GM18517 (cell line): ENCODE data around the gene MYLK.
A peak's percentile ranks its signal among the peaks of the same experiment; 100 is the strongest.

Experiments used
- ATAC-seq: cut with Tn5 transposase; IDR thresholded peaks from one replicate; pipeline ENCODE4 v1.9.1; 2021; ENCODE audit warnings: mild to moderate bottlenecking, moderate library complexity; ENCODE audit not compliant: unreplicated experiment

Gene MYLK

GRCh38 chr3:123653221-123653682 is 230.9 kb downstream of the MYLK start:
- no peak for ATAC-seq

- ATAC-seq, result no peak
These were observed 231.7 kb downstream of the MYLK start for GRCh38 chr3:123652342-123652984.

GRCh38 chr3:123651449-123652341 is 232.4 kb downstream of the MYLK start:
- ATAC-seq, result no peak

GRCh38 chr3:123650101-123650500 is 234.0 kb downstream of the MYLK start:
- ATAC-seq, result no peak

GRCh38 chr3:123648696-123649405 is 235.3 kb downstream of the MYLK start:
- ATAC-seq, result no peak

GRCh38 chr3:123644358-123644757 is 239.8 kb downstream of the MYLK start:
- no peak for ATAC-seq

GRCh38 chr3:123642957-123643330 is 241.2 kb downstream of the MYLK start:
- ATAC-seq, result no peak

GRCh38 chr3:123642182-123642956 is 241.8 kb downstream of the MYLK start:
- ATAC-seq, result peak; percentile 61

- no peak for ATAC-seq
These were observed 242.6 kb downstream of the MYLK start for GRCh38 chr3:123641505-123641904.

GRCh38 chr3:123640740-123641462 is 243.2 kb downstream of the MYLK start:
- ATAC-seq, result no peak

GRCh38 chr3:123640311-123640710 is 243.8 kb downstream of the MYLK start:
- ATAC-seq, result no peak

GRCh38 chr3:123638936-123639689 is 245.0 kb downstream of the MYLK start:
- ATAC-seq, result no peak

GRCh38 chr3:123637841-123638240 is 246.3 kb downstream of the MYLK start:
- no peak for ATAC-seq

GRCh38 chr3:123637131-123637530 is 247.0 kb downstream of the MYLK start:
- ATAC-seq, result no peak

- no peak for ATAC-seq
These were observed 247.7 kb downstream of the MYLK start for GRCh38 chr3:123636431-123636841.

- ATAC-seq, result no peak
These were observed 248.4 kb downstream of the MYLK start for GRCh38 chr3:123635717-123636116.

GRCh38 chr3:123635217-123635616 is 248.9 kb downstream of the MYLK start:
- ATAC-seq, result no peak

GRCh38 chr3:123634149-123635051 is 249.7 kb downstream of the MYLK start:
- no peak for ATAC-seq
